ENCODE data around the gene PRPF40B.
A peak's percentile ranks its signal among the peaks of the same experiment; 100 is the strongest.

PRPF40B gene

GRCh38 chr12:49636574-49636973 lies 13.2 kb downstream of the PRPF40B start:
- no peak for DNase-seq (ENCODE audit: low read depth)

- DNase-seq (ENCODE audit: low read depth), result peak; percentile 31
Observed at GRCh38 chr12:49636979-49637755, 13.8 kb downstream of the PRPF40B start.

- no peak for DNase-seq (ENCODE audit: low read depth)
Observed at GRCh38 chr12:49641748-49642369, 18.5 kb downstream of the PRPF40B start.

- no peak for DNase-seq (ENCODE audit: low read depth)
Observed at GRCh38 chr12:49642370-49642802, 19.0 kb downstream of the PRPF40B start.

- DNase-seq (ENCODE audit: low read depth), result no peak
Observed at GRCh38 chr12:49643135-49643534, 19.8 kb downstream of the PRPF40B start.

GRCh38 chr12:49643961-49644619 lies 20.7 kb downstream of the PRPF40B start:
- DNase-seq (ENCODE audit: low read depth), result no peak

- DNase-seq (ENCODE audit: low read depth), result peak; percentile 78
Observed at GRCh38 chr12:49644620-49644994, 21.2 kb downstream of the PRPF40B start.

GRCh38 chr12:49645146-49646039 lies 22.0 kb downstream of the PRPF40B start:
- no peak for DNase-seq (ENCODE audit: low read depth)

GRCh38 chr12:49646331-49646830 lies 23.0 kb downstream of the PRPF40B start:
- DNase-seq (ENCODE audit: low read depth), result no peak

- DNase-seq (ENCODE audit: low read depth), result no peak
Observed at GRCh38 chr12:49646871-49647654, 23.7 kb downstream of the PRPF40B start.

- DNase-seq (ENCODE audit: low read depth), result no peak
Observed at GRCh38 chr12:49647827-49648711, 24.7 kb downstream of the PRPF40B start.

- DNase-seq (ENCODE audit: low read depth), result no peak
Observed at GRCh38 chr12:49648712-49649003, 25.3 kb downstream of the PRPF40B start.

GRCh38 chr12:49649445-49649844 lies 26.1 kb downstream of the PRPF40B start:
- DNase-seq (ENCODE audit: low read depth), result no peak

GRCh38 chr12:49649892-49650291 lies 26.5 kb downstream of the PRPF40B start:
- no peak for DNase-seq (ENCODE audit: low read depth)

- DNase-seq (ENCODE audit: low read depth), result no peak
Observed at GRCh38 chr12:49651855-49652254, 28.5 kb downstream of the PRPF40B start.

- no peak for DNase-seq (ENCODE audit: low read depth)
Observed at GRCh38 chr12:49652921-49653520, 29.7 kb downstream of the PRPF40B start.

GRCh38 chr12:49654715-49655114 lies 31.4 kb downstream of the PRPF40B start:
- DNase-seq (ENCODE audit: low read depth), result no peak

- no peak for DNase-seq (ENCODE audit: low read depth)
Observed at GRCh38 chr12:49655595-49656236, 32.4 kb downstream of the PRPF40B start.

GRCh38 chr12:49658276-49658675 lies 34.9 kb downstream of the PRPF40B start:
- DNase-seq (ENCODE audit: low read depth), result no peak

Data from activated T-cell treated with anti-CD3 and anti-CD28 coated beads for 1 hour (primary cell).